Psoas muscle (tissue), 8 donors: ENCODE data around the gene PRDM2. TPM values are rescaled to one million over a fixed set of nuclear protein-coding genes. Genes with fewer than 3 reads are reported as not detected.

Experiments used
- ATAC-seq, 4 donors: fragments of 200-7000 bp; cut with Tn5 transposase; one replicate each; pipeline ENCODE4 v1.9.1; 2020; ENCODE audit warnings: moderate library complexity in 3 of 4, mild to moderate bottlenecking in 2 of 4
- DNase-seq, 2 donors: peaks; one replicate each; pipeline ENCODE4 v3.0.0-alpha.2; 2020
- H3K27ac ChIP-seq: fragments of 200-600 bp; one replicate; pipeline ENCODE4 v1.8.0; 2022
- H3K27me3 ChIP-seq, 3 donors: fragments of 200-600 bp in 1 of 3; one replicate each; pipeline versions ENCODE4 v1.6.1 to v1.8.0; 2013 to 2022; ENCODE audit warnings: low read length in 2 of 3, mild to moderate bottlenecking in 2 of 3, moderate library complexity in 1 of 3; ENCODE audit not compliant: insufficient read depth in 3 of 3
- H3K36me3 ChIP-seq, 2 donors: fragments of 200-600 bp in 1 of 2; one replicate each; pipeline versions ENCODE4 v1.6.1 to v1.8.0; 2013 to 2022; ENCODE audit warnings: low read depth in 1 of 2, mild to moderate bottlenecking in 1 of 2, moderate library complexity in 1 of 2; ENCODE audit not compliant: insufficient read depth in 1 of 2
- H3K4me1 ChIP-seq: fragments of 200-600 bp; one replicate; pipeline ENCODE4 v1.8.0; 2022
- H3K4me3 ChIP-seq: fragments of 200-600 bp; one replicate; pipeline ENCODE4 v1.8.0; 2022; ENCODE audit warnings: mild to moderate bottlenecking
- H3K9me3 ChIP-seq: fragments of 200-600 bp; one replicate; pipeline ENCODE4 v1.8.0; 2022
- CTCF ChIP-seq: fragments of 200-600 bp; IDR thresholded peaks from one replicate; pipeline ENCODE4 v1.8.0; 2022; ENCODE audit warnings: antibody characterized with exemption
- WGBS, 3 donors: extraction: QIAGEN DNeasy Blood & Tissue Kit; methylation state at CpG; one replicate each; pipeline versions ENCODE4 v1.1.6 to v1.1.7; 2013; 5-methylcytosine and 5-hydroxymethylcytosine counted together
- intact Hi-C, 2 donors: fragments of 100-400 bp; cut with DNase I; formaldehyde crosslinking; loops; one replicate each; pipeline versions ENCODE4 v1.11.0 to v1.14.2; 2022
- polyA plus RNA-seq, 3 donors: library from polyadenylated mRNA; stranded (reverse); fragments of 200-250 nt; gene quantifications; one replicate each; pipeline ENCODE4 v1.2.3, GENCODE V29; 2013
- total RNA-seq, 4 donors: library from RNA; stranded (reverse); fragmentation: NEBNext Ultra II Directional in 2 of 4; extraction: Animal tissue kit (Norgen Biotek cat#: 25700) in 2 of 4; gene quantifications; one replicate each; pipeline versions ENCODE4 v1.2.1 to v1.2.4, GENCODE V29; 2021 to 2023
- donor health status: healthy with polysubstance abuse.
- donor health status: DM: no; HTN: no; CAD: no; lungs with moderate emphysema.
- donor health status: Bipolar disorder and iron deficiency.
- donor health status: healthy.
- donor health status: DM: yes; HTN: yes; CAD: no.
- donor health status: DM: no; HTN: no; CAD: no.
- donor health status: DM: no; HTN: no; CAD: no.
- donor health status: DM: yes; HTN: yes; CAD: no.

The PRDM2 gene
- total and polyA plus RNA-seq, 7 donors: 12.1 to 84.3 (median 44.3) TPM

GRCh38 chr1:13797397-13797796, 97.4 kb downstream of the PRDM2 start:
- no peak for DNase-seq
- Histone ChIP-seq H3K27ac (no peak overlapping the region), H3K4me1 (peaks cover 61% of the 10 kb centered on the region), H3K4me3 (no peak overlapping the region), H3K9me3 (no peaks in the 10 kb centered on the region), H3K27me3 (no peaks in the 10 kb centered on the region), H3K36me3 (no peaks in the 10 kb centered on the region)
- WGBS, 3 donors: 60 to 75% (median 65%) methylated on average over 6 of the region's 6 CpGs
- intact Hi-C loops: no loop called here
- no peak for ATAC-seq
- TF ChIP-seq CTCF: no peak

GRCh38 chr1:13798120-13798519, 98.1 kb downstream of the PRDM2 start:
- no peak for TF ChIP-seq CTCF
- Histone ChIP-seq H3K4me1 (peaks cover 54% of the 10 kb centered on the region), H3K36me3 (no peaks in the 10 kb centered on the region), H3K4me3 (no peak overlapping the region), H3K9me3 (no peaks in the 10 kb centered on the region), H3K27me3 (no peaks in the 10 kb centered on the region), H3K27ac (no peak overlapping the region)
- intact Hi-C loops: no loop called here
- 96 to 97% (median 97%) methylated on average over 5 of the region's 5 CpGs for WGBS, 3 donors
- DNase-seq: no peak
- ATAC-seq: no peak

GRCh38 chr1:13799502-13800283, 99.7 kb downstream of the PRDM2 start:
- ATAC-seq: peak in 1 of 4 donors; percentile 26
- intact Hi-C loops: no loop called here
- no peaks in the 10 kb centered on the region for H3K36me3 ChIP-seq
- H3K27ac ChIP-seq: no peak overlapping the region
- no peaks in the 10 kb centered on the region for H3K9me3 ChIP-seq
- peaks cover 38% of the 10 kb centered on the region for H3K4me1 ChIP-seq
- DNase-seq: no peak
- H3K4me3 ChIP-seq: no peak overlapping the region
- no peak for TF ChIP-seq CTCF
- no peaks in the 10 kb centered on the region for H3K27me3 ChIP-seq
- 68% methylated on average over 10 of the region's 10 CpGs for WGBS, 3 donors

GRCh38 chr1:13801232-13801631, 101.2 kb downstream of the PRDM2 start:
- TF ChIP-seq CTCF: no peak
- DNase-seq (no peak), ATAC-seq (peak; percentile 33 to 81 (median 58))
- Histone ChIP-seq H3K9me3 (no peaks in the 10 kb centered on the region), H3K27ac (no peak overlapping the region), H3K4me1 (peaks cover 35% of the 10 kb centered on the region), H3K36me3 (no peaks in the 10 kb centered on the region), H3K27me3 (no peaks in the 10 kb centered on the region), H3K4me3 (no peak overlapping the region)
- intact Hi-C loops: no loop called here
- WGBS, 3 donors: 38 to 74% (median 41%) methylated on average over 8 of the region's 8 CpGs
